IPS-15b (cell line): Measurements from ENCODE around the gene PARM1.

ENCODE experiments used
- H3K27me3 ChIP-seq: one replicate; pipeline ENCODE4 v1.6.1; 2013; ENCODE audit warnings: low read length; ENCODE audit not compliant: control insufficient read depth, insufficient read depth
- H3K36me3 ChIP-seq: one replicate; pipeline ENCODE4 v1.6.1; 2013; ENCODE audit warnings: low read length; ENCODE audit not compliant: control insufficient read depth, insufficient read depth
- H3K4me1 ChIP-seq: one replicate; pipeline ENCODE4 v1.6.1; 2013; ENCODE audit warnings: mild to moderate bottlenecking, low read length; ENCODE audit not compliant: control insufficient read depth, insufficient read depth
- H3K4me3 ChIP-seq: one replicate; pipeline ENCODE4 v1.5.1; 2013; ENCODE audit warnings: low read depth, low read length
- H3K9ac ChIP-seq: one replicate; pipeline ENCODE4 v1.6.1; 2013; ENCODE audit warnings: low read depth, mild to moderate bottlenecking, low read length
- H3K9me3 ChIP-seq: one replicate; pipeline ENCODE4 v1.6.1; 2013; ENCODE audit warnings: mild to moderate bottlenecking, low read length; ENCODE audit not compliant: control insufficient read depth, insufficient read depth

PARM1 gene

GRCh38 chr4:75058486-75058885 lies 125.6 kb downstream of the PARM1 start:
- no peaks in the 10 kb centered on the region for H3K27me3 ChIP-seq
- no peaks in the 10 kb centered on the region for H3K9me3 ChIP-seq
- no peak overlapping the region for H3K4me3 ChIP-seq
- H3K36me3 ChIP-seq = no peaks in the 10 kb centered on the region
- no peaks in the 10 kb centered on the region for H3K4me1 ChIP-seq
- H3K9ac ChIP-seq = no peak overlapping the region

DNA sequence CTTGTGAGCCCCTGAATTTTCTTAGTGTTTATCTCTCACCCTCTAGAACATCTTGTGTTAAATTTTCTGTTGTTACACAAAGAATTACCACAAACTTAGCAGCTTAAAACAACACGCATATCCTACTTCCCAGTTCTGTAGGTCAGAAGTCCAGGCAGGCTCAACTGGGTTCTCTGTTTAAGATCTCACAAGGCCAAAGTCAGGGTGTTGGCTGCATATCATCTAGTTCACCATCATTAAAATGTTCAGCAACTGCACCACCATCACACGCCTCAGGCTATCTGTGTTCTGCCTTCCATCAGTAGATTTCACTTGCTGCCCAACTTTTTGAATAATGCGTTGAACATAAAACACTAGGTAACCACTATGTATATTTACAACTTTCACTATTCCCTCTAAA lies 130.5 kb downstream of the PARM1 start:
- H3K9me3 ChIP-seq = no peaks in the 10 kb centered on the region
- H3K27me3 ChIP-seq = no peaks in the 10 kb centered on the region
- H3K4me3 ChIP-seq = no peak overlapping the region
- no peaks in the 10 kb centered on the region for H3K36me3 ChIP-seq
- no peak overlapping the region for H3K9ac ChIP-seq
- no peaks in the 10 kb centered on the region for H3K4me1 ChIP-seq

DNA sequence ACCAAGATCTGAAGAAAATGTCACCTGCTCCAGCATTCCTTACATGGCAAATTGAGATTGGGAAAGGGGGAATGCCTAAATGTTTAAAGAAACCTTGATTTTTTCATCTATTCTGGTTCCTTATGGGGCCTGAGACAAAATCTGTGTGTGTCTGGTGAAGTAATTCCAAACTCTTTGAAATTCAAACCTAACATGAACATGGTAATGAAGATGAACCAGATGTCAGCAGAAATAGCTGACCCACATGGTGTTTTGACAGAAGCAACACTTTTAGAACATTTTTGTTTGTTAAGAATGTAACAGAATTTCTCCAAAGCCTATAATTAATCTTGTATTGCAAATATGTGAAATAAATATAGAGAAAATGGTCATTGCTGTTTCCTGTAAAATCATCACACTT lies 133.0 kb downstream of the PARM1 start:
- Histone ChIP-seq H3K9ac (no peak overlapping the region), H3K4me3 (no peak overlapping the region), H3K4me1 (no peaks in the 10 kb centered on the region), H3K9me3 (no peaks in the 10 kb centered on the region), H3K27me3 (no peaks in the 10 kb centered on the region), H3K36me3 (no peaks in the 10 kb centered on the region)

DNA sequence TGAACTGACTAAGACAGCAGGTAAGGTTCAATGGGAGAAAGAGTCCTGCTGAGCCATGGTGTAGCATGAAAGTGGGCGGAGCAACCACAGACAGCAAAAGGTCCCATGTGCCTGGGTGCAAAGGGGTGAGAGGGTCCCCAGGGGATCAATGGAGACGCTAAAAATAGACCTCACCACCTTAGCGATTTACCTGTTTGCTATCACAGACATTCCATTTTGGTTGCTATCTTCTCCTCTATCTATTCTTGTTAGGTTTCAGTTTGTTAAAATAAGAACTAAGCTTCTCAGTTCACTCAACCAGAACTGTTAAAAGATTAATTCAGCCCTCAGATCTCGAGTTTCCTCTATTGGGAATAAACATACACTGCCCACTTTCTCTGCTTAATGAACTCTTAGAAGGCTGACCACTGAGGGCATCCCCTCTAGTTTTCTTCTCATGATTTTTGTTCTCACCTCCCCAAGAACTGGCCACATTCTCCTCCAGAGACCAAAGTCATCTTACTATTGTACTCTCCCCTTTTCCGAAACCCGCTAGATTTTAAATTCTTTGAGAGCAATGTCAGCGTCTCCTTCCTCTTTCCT lies 136.7 kb downstream of the PARM1 start:
- H3K4me3 ChIP-seq = no peak overlapping the region
- no peak overlapping the region for H3K9ac ChIP-seq
- no peaks in the 10 kb centered on the region for H3K36me3 ChIP-seq
- no peaks in the 10 kb centered on the region for H3K4me1 ChIP-seq
- no peaks in the 10 kb centered on the region for H3K27me3 ChIP-seq
- H3K9me3 ChIP-seq = no peaks in the 10 kb centered on the region

DNA sequence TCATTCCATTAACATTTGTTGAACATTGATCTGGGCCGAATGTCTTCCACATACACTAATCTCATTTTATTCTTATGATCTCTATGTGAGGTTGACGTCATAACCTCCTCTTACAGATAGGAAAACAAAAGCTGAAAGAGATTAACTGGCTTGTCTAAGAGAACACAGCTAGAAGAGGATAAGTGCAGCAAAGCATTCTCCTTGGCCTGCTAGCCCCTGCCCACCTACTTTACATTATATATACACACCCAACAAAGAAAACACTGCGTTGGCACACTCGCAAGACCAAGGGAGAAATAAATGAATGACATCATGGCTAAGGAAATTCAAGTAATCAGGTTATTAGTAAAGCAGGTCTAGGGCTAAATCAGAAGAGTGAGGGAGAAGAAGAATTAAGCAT lies 138.4 kb downstream of the PARM1 start:
- Histone ChIP-seq H3K4me3 (no peak overlapping the region), H3K9me3 (no peaks in the 10 kb centered on the region), H3K9ac (no peak overlapping the region), H3K36me3 (no peaks in the 10 kb centered on the region), H3K4me1 (no peaks in the 10 kb centered on the region), H3K27me3 (no peaks in the 10 kb centered on the region)

- Histone ChIP-seq H3K4me1 (no peaks in the 10 kb centered on the region), H3K36me3 (no peaks in the 10 kb centered on the region), H3K27me3 (no peaks in the 10 kb centered on the region), H3K4me3 (no peak overlapping the region), H3K9me3 (no peaks in the 10 kb centered on the region), H3K9ac (no peak overlapping the region)
These were observed 148.0 kb downstream of the PARM1 start for GRCh38 chr4:75080888-75081287.

DNA sequence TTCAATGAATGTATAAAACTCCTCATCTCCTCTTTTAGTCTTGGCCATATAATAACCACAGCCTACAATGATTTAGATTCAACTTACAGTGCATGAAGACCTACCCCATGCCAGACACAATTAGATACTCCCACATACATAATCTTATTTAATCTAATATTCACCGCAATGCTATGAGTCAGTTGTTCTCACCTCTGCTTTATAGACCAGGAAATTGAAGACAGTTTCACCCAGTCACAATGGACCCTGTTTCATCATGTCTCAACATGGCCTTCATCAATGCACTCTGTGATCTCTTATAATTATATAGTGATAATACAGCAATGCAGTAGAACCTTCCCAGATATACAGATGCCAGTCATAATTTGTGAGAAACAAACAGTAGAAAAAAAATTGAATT lies 148.6 kb downstream of the PARM1 start:
- H3K9me3 ChIP-seq = no peaks in the 10 kb centered on the region
- H3K4me3 ChIP-seq = no peak overlapping the region
- no peaks in the 10 kb centered on the region for H3K36me3 ChIP-seq
- H3K9ac ChIP-seq = no peak overlapping the region
- no peaks in the 10 kb centered on the region for H3K27me3 ChIP-seq
- H3K4me1 ChIP-seq = no peaks in the 10 kb centered on the region

- H3K4me1 ChIP-seq = no peaks in the 10 kb centered on the region
- H3K9me3 ChIP-seq = no peaks in the 10 kb centered on the region
- H3K4me3 ChIP-seq = no peak overlapping the region
- no peaks in the 10 kb centered on the region for H3K36me3 ChIP-seq
- H3K9ac ChIP-seq = no peak overlapping the region
- H3K27me3 ChIP-seq = no peaks in the 10 kb centered on the region
These were observed 154.5 kb downstream of the PARM1 start for GRCh38 chr4:75087416-75087815.

GRCh38 chr4:75087865-75088264 lies 154.9 kb downstream of the PARM1 start:
- H3K4me3 ChIP-seq = no peak overlapping the region
- no peaks in the 10 kb centered on the region for H3K4me1 ChIP-seq
- H3K9me3 ChIP-seq = no peaks in the 10 kb centered on the region
- no peaks in the 10 kb centered on the region for H3K36me3 ChIP-seq
- no peak overlapping the region for H3K9ac ChIP-seq
- H3K27me3 ChIP-seq = no peaks in the 10 kb centered on the region

DNA sequence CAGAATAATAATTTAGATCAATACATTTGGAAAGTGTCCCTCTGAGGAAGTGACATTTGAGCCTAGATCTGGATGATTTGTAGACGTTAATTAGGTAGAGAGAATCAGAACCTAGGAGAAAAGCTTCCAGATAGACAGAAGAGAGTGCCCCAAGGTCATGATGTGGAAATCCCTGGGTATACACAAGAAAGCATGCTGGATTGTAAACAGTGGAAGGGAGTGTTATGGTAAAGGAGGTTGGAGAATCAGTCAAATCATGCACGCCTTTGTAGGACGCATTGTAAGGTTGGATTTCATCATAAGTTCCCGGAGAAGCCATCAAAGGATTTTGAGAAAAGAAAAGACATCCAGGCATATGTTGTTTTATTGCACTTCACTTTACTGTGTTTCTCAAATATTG lies 156.3 kb downstream of the PARM1 start:
- Histone ChIP-seq H3K36me3 (no peaks in the 10 kb centered on the region), H3K4me3 (no peak overlapping the region), H3K4me1 (no peaks in the 10 kb centered on the region), H3K27me3 (no peaks in the 10 kb centered on the region), H3K9ac (no peak overlapping the region), H3K9me3 (no peaks in the 10 kb centered on the region)

DNA sequence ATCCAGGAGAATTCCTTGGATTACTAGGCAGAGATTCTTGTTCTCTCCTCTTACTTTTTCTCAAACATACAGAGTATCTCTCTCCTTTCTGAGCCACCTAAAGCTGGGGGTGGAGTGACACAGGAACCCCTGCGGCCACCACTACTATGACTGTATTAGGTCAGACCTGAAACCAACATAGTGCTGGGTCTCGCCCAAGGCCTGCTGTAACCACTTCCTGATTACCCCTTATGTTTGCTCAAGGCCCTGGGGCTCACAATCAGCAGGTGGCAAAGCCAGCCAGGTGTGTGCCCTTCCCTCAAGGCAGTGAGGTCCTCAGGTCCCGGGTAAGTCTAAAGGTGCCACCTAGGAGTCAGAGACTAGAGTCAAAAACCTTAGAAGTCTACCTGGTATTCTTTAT lies 166.4 kb downstream of the PARM1 start:
- H3K27me3 ChIP-seq = no peaks in the 10 kb centered on the region
- no peak overlapping the region for H3K9ac ChIP-seq
- H3K9me3 ChIP-seq = peaks cover 3% of the 10 kb centered on the region
- no peaks in the 10 kb centered on the region for H3K4me1 ChIP-seq
- H3K36me3 ChIP-seq = no peaks in the 10 kb centered on the region
- H3K4me3 ChIP-seq = no peak overlapping the region
